HepG2 (cell line): ENCODE measurements around the gene SEMA3B. TPM values are rescaled to one million over a fixed set of nuclear protein-coding genes. Genes with fewer than 3 reads are reported as not detected.

Experiments used
- GATAD2A ChIP-seq: IDR thresholded peaks from 2 replicates; pipeline ENCODE4 v1.6.1; 2016
- KDM5A ChIP-seq: fragments of 200-600 bp; sonication (generic); IDR thresholded peaks from 2 replicates; pipeline ENCODE4 v1.7.0; 2018; ENCODE audit warnings: antibody characterized with exemption, mild to moderate bottlenecking, low read length, borderline replicate concordance
- NFATC3 ChIP-seq: sonication (generic); formaldehyde crosslinking; IDR thresholded peaks from 2 replicates; pipeline ENCODE4 v1.5.1; 2020; ENCODE audit warnings: mild to moderate bottlenecking, missing genetic modification reagents
- NFKB2 ChIP-seq: sonication (generic); formaldehyde crosslinking; IDR thresholded peaks from 2 replicates; pipeline ENCODE4 v1.4.0; 2020; ENCODE audit warnings: missing genetic modification reagents, borderline replicate concordance
- NR2C2 ChIP-seq: sonication (generic); formaldehyde crosslinking; IDR thresholded peaks from 2 replicates; pipeline ENCODE4 v1.4.0; 2020; ENCODE audit warnings: missing genetic modification reagents, mild to moderate bottlenecking, moderate library complexity, borderline replicate concordance
- PTBP1 ChIP-seq: fragments of 200-400 bp; formaldehyde crosslinking; IDR thresholded peaks from 2 replicates; pipeline ENCODE4 v1.6.1; 2018; ENCODE audit warnings: low read length, low read depth; ENCODE audit not compliant: poor library complexity, severe bottlenecking
- SKI ChIP-seq: fragments of 450-650 bp; IDR thresholded peaks from one replicate; pipeline ENCODE4 v1.6.1; 2018; ENCODE audit warnings: mild to moderate bottlenecking; ENCODE audit not compliant: partially characterized antibody
- TAF1 ChIP-seq: sonication (generic); formaldehyde crosslinking; IDR thresholded peaks from 2 replicates; pipeline ENCODE4 v1.4.0; 2020; ENCODE audit warnings: missing genetic modification reagents
- ZBTB39 ChIP-seq: sonication (generic); formaldehyde crosslinking; IDR thresholded peaks from 2 replicates; pipeline ENCODE4 v1.5.0; 2020; ENCODE audit warnings: missing genetic modification reagents
- ZBTB42 ChIP-seq: sonication (generic); formaldehyde crosslinking; IDR thresholded peaks from 2 replicates; pipeline ENCODE4 v1.5.0; 2020; ENCODE audit warnings: mild to moderate bottlenecking, missing genetic modification reagents
- ZMYM2 ChIP-seq: sonication (generic); formaldehyde crosslinking; IDR thresholded peaks from 2 replicates; pipeline ENCODE4 v1.8.0; 2022; ENCODE audit warnings: mild to moderate bottlenecking, missing genetic modification reagents
- ZNF20 ChIP-seq: sonication (generic); formaldehyde crosslinking; IDR thresholded peaks from 2 replicates; pipeline ENCODE4 v1.4.0; 2020; ENCODE audit warnings: mild to moderate bottlenecking, moderate library complexity, missing genetic modification reagents
- ZNF558 ChIP-seq: sonication (generic); formaldehyde crosslinking; IDR thresholded peaks from 2 replicates; pipeline ENCODE4 v1.9.0; 2022; ENCODE audit warnings: mild to moderate bottlenecking, missing genetic modification reagents, borderline replicate concordance
- ZNF577 ChIP-seq: sonication (generic); formaldehyde crosslinking; IDR thresholded peaks from 2 replicates; pipeline ENCODE4 v1.4.0; 2020; ENCODE audit warnings: mild to moderate bottlenecking, low read depth, missing genetic modification reagents, borderline replicate concordance
- ZNF646 ChIP-seq: sonication (generic); formaldehyde crosslinking; IDR thresholded peaks from 2 replicates; pipeline ENCODE4 v1.9.0; 2021; ENCODE audit warnings: mild to moderate bottlenecking, missing genetic modification reagents
- polyA plus RNA-seq, 8 experiments: library from polyadenylated mRNA; depleted of rRNA in 3 of 8; stranded (reverse) in 7 of 8; unstranded in 1 of 8; fragments of >200 nt; fragmentation: Illumina TruSeq in 4 of 8; extraction: Trizol in 4 of 8; gene quantifications; 2 replicates each; pipeline versions ENCODE4 v1.2.1 to v1.2.3, GENCODE V29; 2011 to 2016; ENCODE audit warnings: low read depth in 4 of 8, missing spikeins in 1 of 8, mixed read lengths in 1 of 8; ENCODE audit not compliant: insufficient read depth in 1 of 8
- total RNA-seq, 5 experiments: library from RNA; depleted of rRNA; stranded (reverse); fragments of >200 nt; fragmentation: Illumina TruSeq; extraction: Trizol; gene quantifications; 2 replicates each; pipeline ENCODE4 v1.2.3, GENCODE V29; 2016; ENCODE audit warnings: low read depth in 1 of 5
- TF ChIP-seq, protein P1 (sequence below): sonication (generic); formaldehyde crosslinking; IDR thresholded peaks from 2 replicates; pipeline ENCODE4 v1.5.1; 2020; ENCODE audit warnings: mild to moderate bottlenecking, missing genetic modification reagents, borderline replicate concordance
- TF ChIP-seq, protein P2 (sequence below), 2 experiments: fragments of 450-650 bp in 1 of 2; sonication (generic) in 1 of 2; formaldehyde crosslinking; IDR thresholded peaks; 2 replicates each; pipeline versions ENCODE4 v1.5.0 to v1.8.0; 2020 to 2022; ENCODE audit warnings: mild to moderate bottlenecking in 1 of 2, missing genetic modification reagents in 1 of 2

Gene SEMA3B
- total and polyA plus RNA-seq, 2 of the 13 experiments (the other 11 are each of a cell fraction or from before 2014, with no cell fraction given) = 93.2 to 158 TPM

- TF ChIP-seq ZNF646 (CRISPR knock-in tag) (0 out of 2 replicates have a peak, but pooled peaks have one; percentile 15), ZNF558 (CRISPR knock-in tag) (peak; percentile 93; the same call in 1 of the 2 replicates), TAF1 (CRISPR knock-in tag) (peak; percentile 84), NFATC3 (CRISPR knock-in tag) (no peak), ZBTB39 (CRISPR knock-in tag) (0 out of 2 replicates have a peak, but pooled peaks have one; percentile 37), SKI (peak; percentile 20), ZMYM2 (CRISPR knock-in tag) (peak; percentile 34; the same call in 1 of the 2 replicates), ZBTB42 (peak; percentile 66; the same call in 1 of the 2 replicates), GATAD2A (peak; percentile 73), ZNF20 (CRISPR knock-in tag) (0 out of 2 replicates have a peak, but pooled peaks have one; percentile 36), ZNF577 (CRISPR knock-in tag) (no peak), NR2C2 (CRISPR knock-in tag) (peak; percentile 44; the same call in 1 of the 2 replicates), KDM5A (no peak), PTBP1 (no peak), NFKB2 (CRISPR knock-in tag) (no peak; the same call in 1 of the 2 replicates)
- TF ChIP-seq, protein P1, sequence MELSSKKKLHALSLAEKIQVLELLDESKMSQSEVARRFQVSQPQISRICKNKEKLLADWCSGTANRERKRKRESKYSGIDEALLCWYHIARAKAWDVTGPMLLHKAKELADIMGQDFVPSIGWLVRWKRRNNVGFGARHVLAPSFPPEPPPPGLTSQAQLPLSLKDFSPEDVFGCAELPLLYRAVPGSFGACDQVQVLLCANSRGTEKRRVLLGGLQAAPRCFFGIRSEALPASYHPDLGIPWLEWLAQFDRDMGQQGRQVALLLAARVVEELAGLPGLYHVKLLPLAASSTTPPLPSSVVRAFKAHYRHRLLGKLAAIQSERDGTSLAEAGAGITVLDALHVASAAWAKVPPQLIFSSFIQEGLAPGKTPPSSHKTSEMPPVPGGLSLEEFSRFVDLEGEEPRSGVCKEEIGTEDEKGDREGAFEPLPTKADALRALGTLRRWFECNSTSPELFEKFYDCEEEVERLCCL (CRISPR knock-in tag) = no peak
- TF ChIP-seq, protein P2, sequence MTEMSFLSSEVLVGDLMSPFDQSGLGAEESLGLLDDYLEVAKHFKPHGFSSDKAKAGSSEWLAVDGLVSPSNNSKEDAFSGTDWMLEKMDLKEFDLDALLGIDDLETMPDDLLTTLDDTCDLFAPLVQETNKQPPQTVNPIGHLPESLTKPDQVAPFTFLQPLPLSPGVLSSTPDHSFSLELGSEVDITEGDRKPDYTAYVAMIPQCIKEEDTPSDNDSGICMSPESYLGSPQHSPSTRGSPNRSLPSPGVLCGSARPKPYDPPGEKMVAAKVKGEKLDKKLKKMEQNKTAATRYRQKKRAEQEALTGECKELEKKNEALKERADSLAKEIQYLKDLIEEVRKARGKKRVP (CRISPR knock-in tag; IDR thresholded peaks at IDR 0.05) = 0 out of 4 replicates have a peak, but pooled peaks of 1 of the 2 experiments have one; percentile 43
Measured at GRCh38 chr3:50260027-50260941, 8.7 kb upstream of the SEMA3B start (continued).
